ENCODE measurements around the gene NDUFS8.

Gene NDUFS8

DNA sequence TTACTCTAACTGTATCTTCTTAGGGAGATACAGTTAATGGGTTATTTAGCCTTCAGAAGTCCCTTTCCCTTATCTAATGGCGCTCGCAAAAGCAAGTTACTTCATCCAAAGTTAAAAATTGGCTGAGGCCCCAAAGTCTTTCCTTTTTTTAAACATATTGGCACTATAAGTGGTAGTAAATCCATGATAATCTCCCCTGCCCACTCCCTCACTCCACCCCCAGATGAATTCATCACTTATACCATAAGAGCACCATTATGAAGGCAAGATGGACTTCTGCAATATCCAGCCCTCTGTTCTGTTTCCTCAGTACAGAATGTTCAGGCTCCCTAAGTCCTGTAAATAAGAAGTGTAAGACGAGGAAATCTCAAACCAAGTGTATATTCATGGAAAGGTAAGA, 53.0 kb downstream of the NDUFS8 start:
- DNase-seq, result no peak

Data from fibroblast of skin of scalp (primary cell).